Thyroid gland (tissue), 4 donors: ENCODE measurements around the gene PCCA.

Experiments
- POLR2A ChIP-seq, 2 donors: fragments of 450-650 bp; IDR thresholded peaks; one replicate each; pipeline ENCODE4 v1.6.1; 2017; ENCODE audit warnings: antibody characterized with exemption in 2 of 2, mild to moderate bottlenecking in 2 of 2, moderate library complexity in 1 of 2
- TF ChIP-seq, protein P1 (sequence below), 6 experiments: fragments of 200-600 bp in 3 of 6; fragments of 450-650 bp in 3 of 6; sonication (generic) in 3 of 6; IDR thresholded peaks; one replicate each; pipeline ENCODE4 v1.5.1; 2016 to 2019; ENCODE audit warnings: antibody characterized with exemption in 6 of 6, mild to moderate bottlenecking in 2 of 6, inconsistent platforms in 1 of 6, moderate library complexity in 1 of 6

DNA sequence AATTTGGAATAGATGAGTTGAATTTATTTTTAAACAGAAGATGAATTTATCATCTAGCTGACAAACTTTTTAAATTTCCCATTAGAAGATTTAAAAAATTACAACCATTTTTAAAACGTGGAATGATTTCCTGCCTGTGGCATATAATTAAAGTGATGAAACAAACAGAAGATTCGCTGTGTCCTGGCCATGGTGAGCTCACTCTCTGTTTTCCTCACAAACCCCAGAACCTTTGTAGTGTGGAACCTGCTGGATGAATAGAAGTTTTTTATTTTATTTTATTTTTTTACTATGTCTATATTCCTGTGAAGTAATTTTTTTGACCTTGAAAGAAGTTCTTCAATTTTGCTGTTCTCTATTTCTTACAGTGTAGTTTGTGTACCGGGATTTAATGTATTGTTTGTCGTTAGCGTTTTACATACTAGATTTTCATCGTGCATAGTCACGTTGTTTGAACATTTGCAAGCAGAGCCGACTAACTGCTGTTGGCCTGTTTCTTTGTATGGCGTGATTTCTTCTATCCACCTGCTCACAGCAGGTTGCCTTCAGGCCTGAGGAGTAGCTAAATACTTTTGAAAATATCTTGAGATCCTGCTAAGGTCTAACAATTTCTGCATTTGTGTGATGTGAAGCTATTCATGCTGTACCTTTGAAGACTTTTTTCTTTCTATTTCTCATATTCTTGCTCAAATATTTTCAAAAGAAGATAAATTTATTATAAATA is 350.5 kb downstream of the PCCA start:
- TF ChIP-seq POLR2A (IDR thresholded peaks at IDR 0.05) = no peak
- TF ChIP-seq, protein P1, sequence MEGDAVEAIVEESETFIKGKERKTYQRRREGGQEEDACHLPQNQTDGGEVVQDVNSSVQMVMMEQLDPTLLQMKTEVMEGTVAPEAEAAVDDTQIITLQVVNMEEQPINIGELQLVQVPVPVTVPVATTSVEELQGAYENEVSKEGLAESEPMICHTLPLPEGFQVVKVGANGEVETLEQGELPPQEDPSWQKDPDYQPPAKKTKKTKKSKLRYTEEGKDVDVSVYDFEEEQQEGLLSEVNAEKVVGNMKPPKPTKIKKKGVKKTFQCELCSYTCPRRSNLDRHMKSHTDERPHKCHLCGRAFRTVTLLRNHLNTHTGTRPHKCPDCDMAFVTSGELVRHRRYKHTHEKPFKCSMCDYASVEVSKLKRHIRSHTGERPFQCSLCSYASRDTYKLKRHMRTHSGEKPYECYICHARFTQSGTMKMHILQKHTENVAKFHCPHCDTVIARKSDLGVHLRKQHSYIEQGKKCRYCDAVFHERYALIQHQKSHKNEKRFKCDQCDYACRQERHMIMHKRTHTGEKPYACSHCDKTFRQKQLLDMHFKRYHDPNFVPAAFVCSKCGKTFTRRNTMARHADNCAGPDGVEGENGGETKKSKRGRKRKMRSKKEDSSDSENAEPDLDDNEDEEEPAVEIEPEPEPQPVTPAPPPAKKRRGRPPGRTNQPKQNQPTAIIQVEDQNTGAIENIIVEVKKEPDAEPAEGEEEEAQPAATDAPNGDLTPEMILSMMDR (IDR thresholded peaks at IDR 0.05) = no peak
